GM12878 (cell line): Measurements from ENCODE around the gene OR56B1. TPM values are rescaled to one million over a fixed set of nuclear protein-coding genes. Genes with fewer than 3 reads are reported as not detected.

Experiments used
- ATAC-seq: fragments of 200-7000 bp; cut with Tn5 transposase; 3 replicates; pipeline ENCODE4 v1.9.1; 2020; ENCODE audit warnings: mild to moderate bottlenecking, moderate library complexity
- BruUV-seq: library from RNA; stranded (reverse); fragments of 400-500 nt; replicated peaks from 2 replicates; lab custom pipeline; 2021; lab: Mats Ljungman, UMichigan
- CTCF ChIA-PET: fragments of 300-600 bp; sonication (Branson Sonifier 250); formaldehyde crosslinking; extraction: SDS; loops from one replicate; lab custom pipeline; 2021; ENCODE audit warnings: inconsistent platforms; lab: Yijun Ruan, JAX
- POLR2A ChIA-PET: fragments of 350-600 bp; formaldehyde crosslinking; extraction: SDS; loops from one replicate; lab custom pipeline; 2021; ENCODE audit warnings: inconsistent platforms; lab: Charles Lee
- RAD21 ChIA-PET: fragments of 300-600 bp; sonication (Branson Sonifier 250); formaldehyde crosslinking; loops from one replicate; lab custom pipeline; 2023; ENCODE audit warnings: antibody characterized with exemption; ENCODE audit not compliant: unreplicated experiment; lab: Charles Lee
- SMC1A ChIA-PET: fragments of 300-600 bp; sonication (Branson Sonifier 250); formaldehyde crosslinking; loops from one replicate; lab custom pipeline; 2023; ENCODE audit not compliant: unreplicated experiment, uncharacterized antibody; lab: Charles Lee
- DNase-seq: peaks from one replicate; pipeline ENCODE4 v3.0.0-alpha.2; 2011; ENCODE audit warnings: low read depth, low spot score
- FAIRE-seq: peaks from 3 replicates; lab custom pipeline; 2011; peaks lifted over from hg19 to GRCh38; lab: Jason Lieb, UNC
- H2AFZ ChIP-seq: 2 replicates; pipeline ENCODE4 v1.6.0; 2011; ENCODE audit warnings: low read depth, low read length, control low read depth; ENCODE audit not compliant: control insufficient read depth
- H3K27ac ChIP-seq: 2 replicates; pipeline ENCODE4 v1.5.1; 2011; ENCODE audit warnings: control low read depth; ENCODE audit not compliant: control insufficient read depth, insufficient read depth
- H3K27me3 ChIP-seq, 2 experiments: replicated peaks in 1 of 2; 2 replicates each; pipeline versions ENCODE4 v1.6.0 to v1.6.1; 2011; ENCODE audit warnings: low read length in 1 of 2; ENCODE audit not compliant: control insufficient read depth in 2 of 2, insufficient read depth in 2 of 2
- H3K36me3 ChIP-seq, 2 experiments: 2 replicates each; pipeline ENCODE4 v1.5.1; 2011; ENCODE audit warnings: low read length in 1 of 2; ENCODE audit not compliant: control insufficient read depth in 2 of 2, insufficient read depth in 2 of 2
- H3K4me1 ChIP-seq: 2 replicates; pipeline ENCODE4 v1.6.1; 2011; ENCODE audit warnings: mild to moderate bottlenecking, low read length, moderate library complexity, mixed read lengths; ENCODE audit not compliant: control insufficient read depth, insufficient read depth
- H3K4me2 ChIP-seq: 2 replicates; pipeline ENCODE4 v1.6.0; 2011; ENCODE audit warnings: control low read depth; ENCODE audit not compliant: control insufficient read depth, insufficient read depth
- H3K4me3 ChIP-seq: fragments of 200-600 bp; sonication (generic); 2 replicates; pipeline ENCODE4 v1.5.1; 2016
- H3K79me2 ChIP-seq: 2 replicates; pipeline ENCODE4 v1.6.0; 2011; ENCODE audit warnings: low read length; ENCODE audit not compliant: control insufficient read depth, insufficient read depth
- H3K9ac ChIP-seq: 2 replicates; pipeline ENCODE4 v1.8.0; 2011; ENCODE audit warnings: low read length, control low read depth, mixed read lengths; ENCODE audit not compliant: control insufficient read depth, insufficient read depth
- H3K9me3 ChIP-seq: replicated peaks from 3 replicates; pipeline ENCODE4 v1.5.1; 2011; ENCODE audit warnings: mild to moderate bottlenecking, low read length; ENCODE audit not compliant: control insufficient read depth, insufficient read depth
- H4K20me1 ChIP-seq: 2 replicates; pipeline ENCODE4 v1.6.0; 2011; ENCODE audit not compliant: control insufficient read depth, insufficient read depth
- BACH1 ChIP-seq: fragments of 450-650 bp; IDR thresholded peaks from 2 replicates; pipeline ENCODE4 v1.6.1; 2017; ENCODE audit warnings: mild to moderate bottlenecking, borderline replicate concordance
- BHLHE40 ChIP-seq, 2 experiments: fragments of 450-650 bp in 1 of 2; IDR thresholded peaks; 2 replicates each; pipeline ENCODE4 v1.6.1; 2011 to 2017; ENCODE audit warnings: low read depth in 2 of 2, borderline replicate concordance in 1 of 2, improper control_type of control experiment in 1 of 2, low read length in 1 of 2, mild to moderate bottlenecking in 1 of 2
- CHD1 ChIP-seq: IDR thresholded peaks from 2 replicates; pipeline ENCODE4 v1.6.1; 2012; ENCODE audit warnings: low read depth, low read length, improper control_type of control experiment
- SIN3A ChIP-seq: IDR thresholded peaks from 2 replicates; pipeline ENCODE4 v1.6.1; 2012; ENCODE audit warnings: low read depth, low read length, improper control_type of control experiment
- SIX5 ChIP-seq: IDR thresholded peaks from 2 replicates; pipeline ENCODE4 v1.6.1; 2011; ENCODE audit warnings: mild to moderate bottlenecking, low read depth, low read length, moderate library complexity; ENCODE audit not compliant: severe bottlenecking
- SMAD1 ChIP-seq: fragments of 450-650 bp; IDR thresholded peaks from 2 replicates; pipeline ENCODE4 v1.6.1; 2018; ENCODE audit warnings: mild to moderate bottlenecking, low read depth; ENCODE audit not compliant: partially characterized antibody
- YBX1 ChIP-seq: fragments of 450-650 bp; IDR thresholded peaks from 2 replicates; pipeline ENCODE4 v1.6.1; 2016; ENCODE audit warnings: antibody characterized with exemption
- YY1 ChIP-seq: IDR thresholded peaks from 2 replicates; pipeline ENCODE4 v1.6.1; 2011; ENCODE audit warnings: low read depth, mild to moderate bottlenecking, low read length
- ZBED1 ChIP-seq: IDR thresholded peaks from 2 replicates; pipeline ENCODE4 v1.6.1; 2016; ENCODE audit warnings: borderline replicate concordance
- WGBS: methylation state at CpG from one replicate; pipeline ENCODE4 v1.1.6; 2016; ENCODE audit warnings: low lambda C conversion rate; ENCODE audit not compliant: insufficient replicate concordance, insufficient coverage; ENCODE audit errors: missing lambda C conversion rate; 5-methylcytosine and 5-hydroxymethylcytosine counted together
- in situ Hi-C: fragments of 300-500 bp; cut with MboI; formaldehyde crosslinking; loops from 9 replicates; pipeline ENCODE4 v1.14.3; 2018; ENCODE audit warnings: mixed read lengths
- intact Hi-C: fragments of 100-400 bp; cut with micrococcal nuclease; formaldehyde crosslinking; loops from one replicate; pipeline ENCODE4 v1.14.2; 2022; ENCODE audit not compliant: unreplicated experiment
- polyA plus RNA-seq, 11 experiments: library from polyadenylated mRNA; depleted of rRNA in 4 of 11; unstranded in 6 of 11; stranded (reverse) in 5 of 11; fragments of >200 nt; fragmentation: Nextera tagmentation in 4 of 11; fragmentation: Illumina TruSeq in 1 of 11; extraction: Ambion mirVana in 4 of 11; extraction: Trizol in 1 of 11; gene quantifications; 1 replicate in 1 of 11; 2 replicates in 10 of 11; pipeline versions ENCODE4 v1.2.1 to v1.2.3, GENCODE V29; 2011 to 2016; ENCODE audit warnings: inconsistent platforms in 2 of 11, missing spikeins in 2 of 11, low read depth in 1 of 11
- total RNA-seq, 4 experiments: library from RNA; depleted of rRNA in 3 of 4; stranded (reverse); fragments of >200 nt in 3 of 4; fragmentation: Illumina TruSeq in 1 of 4; extraction: Trizol in 1 of 4; gene quantifications; 2 replicates each; pipeline versions ENCODE4 v1.2.1 to v1.2.3, GENCODE V29; 2013 to 2021
- TF ChIP-seq, protein P1 (sequence below): fragments of 450-650 bp; IDR thresholded peaks from 2 replicates; pipeline ENCODE4 v1.6.1; 2017; ENCODE audit warnings: mild to moderate bottlenecking, low read depth, inconsistent platforms; ENCODE audit not compliant: poor library complexity, severe bottlenecking

Gene OR56B1
- total and polyA plus RNA-seq, 10 of the 15 experiments (the other 5 are each of a cell fraction or from before 2014, with no cell fraction given) = 0.04 to 0.71 (median 0.36) TPM; not detected in 3

DNA sequence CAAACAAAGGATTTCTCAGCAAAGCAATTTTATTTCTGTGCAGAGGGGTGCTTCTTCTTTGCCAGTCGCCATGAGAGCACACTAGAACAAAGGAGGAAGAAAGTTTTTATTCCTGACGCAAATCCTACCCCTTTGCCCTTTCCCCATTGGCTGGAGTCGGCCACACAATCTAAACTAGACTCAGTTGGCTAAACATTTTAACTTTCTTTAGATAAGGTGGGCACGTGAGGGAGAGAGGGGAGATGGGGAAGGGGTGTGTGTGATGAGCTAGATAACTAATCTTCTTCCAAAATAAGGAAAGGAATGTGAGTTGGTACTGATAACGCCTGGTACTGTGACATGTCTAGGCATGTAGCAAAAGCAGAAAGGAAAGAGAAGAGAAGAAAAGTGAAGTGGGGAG, 46.0 kb upstream of the OR56B1 start:
- CTCF ChIA-PET = interaction anchor here (0.8 to 3.3 kb wide), 9 partner anchors 11 to 120 kb away, joined by 3 to 25 read pairs (median 4); partner anchors contain the start of gene OR52N2
- ATAC-seq = peak; percentile 11
- H3K79me2 ChIP-seq = peaks cover 67% of the 10 kb centered on the region

More for the DNA sequence above, 46.0 kb upstream of the OR56B1 start:
- Histone ChIP-seq H3K4me1 (peaks cover 8% of the 10 kb centered on the region), H3K27me3 (no peaks in the 10 kb centered on the region), H3K36me3 (peaks cover 0 to 7% of the 10 kb centered on the region in 2 experiments; a peak in 1 of 4 replicates), H2AFZ (no peak overlapping the region; the same call in 1 of the 2 replicates), H3K4me2 (peak overlapping the region; percentile 80), H3K9me3 (no peaks in the 10 kb centered on the region), H3K9ac (peak overlapping the region; percentile 100), H3K27ac (peak overlapping the region; percentile 100), H3K4me3 (peak overlapping the region; percentile 78), H4K20me1 (no peaks in the 10 kb centered on the region)
- intact Hi-C loops (loop anchor here (10.0 kb wide), 1 partner anchor 1055 kb away; no protein-coding TSS in a partner anchor), in situ Hi-C loops (loop anchor here (25.0 kb wide), 2 partner anchors 1822 to 1828 kb away; partner anchors contain the start of genes PPFIBP2 and STIM1)
- WGBS = under 1% methylated on average over 5 of the region's 5 CpGs
- ChIA-PET POLR2A (interaction anchor here (1.4 to 6.1 kb wide), 4 partner anchors 10 to 64 kb away, joined by 4 to 58 read pairs (median 32); partner anchors contain the start of gene TRIM34), SMC1A (interaction anchor here (0.6 to 6.6 kb wide), 13 partner anchors 8 to 171 kb away, joined by 3 to 96 read pairs (median 6); partner anchors contain the start of gene TRIM6), RAD21 (interaction anchor here (1.1 to 5.0 kb wide), 11 partner anchors 10 to 141 kb away, joined by 3 to 61 read pairs (median 5); partner anchors contain the start of genes OR52N2 and TRIM34)
- DNase-seq = no peak
- no peak for TF ChIP-seq SIX5
- no peak for TF ChIP-seq YBX1
- 0 out of 2 replicates have a peak, but pooled peaks have one; percentile 38 for TF ChIP-seq YY1
- TF ChIP-seq SIN3A = 0 out of 2 replicates have a peak, but pooled peaks have one; percentile 2
- TF ChIP-seq, protein P1, sequence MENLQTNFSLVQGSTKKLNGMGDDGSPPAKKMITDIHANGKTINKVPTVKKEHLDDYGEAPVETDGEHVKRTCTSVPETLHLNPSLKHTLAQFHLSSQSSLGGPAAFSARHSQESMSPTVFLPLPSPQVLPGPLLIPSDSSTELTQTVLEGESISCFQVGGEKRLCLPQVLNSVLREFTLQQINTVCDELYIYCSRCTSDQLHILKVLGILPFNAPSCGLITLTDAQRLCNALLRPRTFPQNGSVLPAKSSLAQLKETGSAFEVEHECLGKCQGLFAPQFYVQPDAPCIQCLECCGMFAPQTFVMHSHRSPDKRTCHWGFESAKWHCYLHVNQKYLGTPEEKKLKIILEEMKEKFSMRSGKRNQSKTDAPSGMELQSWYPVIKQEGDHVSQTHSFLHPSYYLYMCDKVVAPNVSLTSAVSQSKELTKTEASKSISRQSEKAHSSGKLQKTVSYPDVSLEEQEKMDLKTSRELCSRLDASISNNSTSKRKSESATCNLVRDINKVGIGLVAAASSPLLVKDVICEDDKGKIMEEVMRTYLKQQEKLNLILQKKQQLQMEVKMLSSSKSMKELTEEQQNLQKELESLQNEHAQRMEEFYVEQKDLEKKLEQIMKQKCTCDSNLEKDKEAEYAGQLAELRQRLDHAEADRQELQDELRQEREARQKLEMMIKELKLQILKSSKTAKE = peak; percentile 23
- 0 out of 2 replicates have a peak, but pooled peaks have one; percentile 49 for TF ChIP-seq CHD1
- peak in 1 of 2 experiments; percentile 79; a peak in 2 of 4 replicates for TF ChIP-seq BHLHE40 (IDR thresholded peaks at IDR 0.05; ENCODE audit: borderline replicate concordance in 1 of 2, low read depth in 2 of 2, low read length in 1 of 2)
- peak; percentile 17 for TF ChIP-seq SMAD1
- TF ChIP-seq ZBED1 = no peak
- TF ChIP-seq BACH1 = 0 out of 2 replicates have a peak, but pooled peaks have one; percentile 8
- BruUV-seq = no TSS peak
- FAIRE-seq = no peak
